NCI-H446 treated with DMSO at 0.1 percent for 48 hours (cell line): Measurements from ENCODE around the gene ELP1.

Experiments used
- DNase-seq: peaks from one replicate; lab custom pipeline; 2025; lab: John Stamatoyannopoulos, UW

Gene ELP1

GRCh38 chr9:108882052-108882888 is 51.7 kb downstream of the ELP1 start:
- DNase-seq, result no peak

GRCh38 chr9:108880738-108881316 is 53.1 kb downstream of the ELP1 start:
- DNase-seq, result no peak

DNA sequence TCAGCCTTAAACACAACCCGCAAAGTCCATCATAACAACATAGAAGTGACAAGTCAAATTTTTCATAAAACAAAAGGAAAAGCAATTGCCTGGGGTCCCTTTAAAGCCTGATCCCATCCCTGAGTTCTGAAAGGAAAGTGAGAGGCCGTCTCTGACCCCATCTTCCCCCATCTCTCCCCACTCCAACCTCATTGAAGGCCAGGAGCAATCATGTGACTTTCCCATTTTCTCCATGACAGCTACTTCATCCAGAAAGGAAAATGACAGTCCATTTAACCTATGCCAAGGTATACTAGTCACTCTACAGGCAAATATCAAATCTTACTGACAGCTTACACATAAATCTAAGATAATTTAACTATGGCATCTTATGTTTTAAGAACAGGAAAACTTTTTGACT is 56.4 kb downstream of the ELP1 start:
- no peak for DNase-seq

GRCh38 chr9:108876425-108876824 is 57.5 kb downstream of the ELP1 start:
- DNase-seq, result no peak

GRCh38 chr9:108874058-108874788 is 59.7 kb downstream of the ELP1 start:
- no peak for DNase-seq

DNA sequence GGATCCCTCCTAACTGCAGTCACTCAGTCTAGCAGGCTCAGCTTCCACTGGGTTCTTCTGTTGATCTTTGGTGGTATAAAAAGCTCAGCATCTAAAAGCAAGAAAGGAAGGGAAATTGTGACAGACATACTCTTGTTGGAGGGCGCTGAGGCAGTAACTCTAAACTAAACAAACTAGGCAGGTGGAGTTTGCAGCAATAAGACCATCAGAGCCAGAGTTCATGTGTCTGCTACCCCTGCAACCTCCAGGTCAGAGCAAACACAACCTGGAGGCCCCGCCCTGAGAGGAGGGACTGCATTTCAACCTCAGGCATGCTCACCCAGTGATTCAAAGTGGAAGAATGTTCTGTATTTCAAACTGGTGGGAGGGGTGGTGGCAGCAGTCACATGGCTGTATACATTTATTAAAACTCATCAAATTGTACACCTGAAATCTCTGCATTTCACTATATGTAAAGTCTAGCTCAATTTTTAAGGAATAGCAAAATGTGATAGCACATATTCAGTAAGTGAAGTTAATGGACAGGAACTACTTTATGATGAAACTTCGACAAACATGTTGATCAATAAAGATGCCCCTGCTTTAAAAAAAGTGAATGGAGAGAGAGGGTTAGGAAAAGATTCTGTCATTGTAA is 64.7 kb downstream of the ELP1 start:
- DNase-seq, result no peak

DNA sequence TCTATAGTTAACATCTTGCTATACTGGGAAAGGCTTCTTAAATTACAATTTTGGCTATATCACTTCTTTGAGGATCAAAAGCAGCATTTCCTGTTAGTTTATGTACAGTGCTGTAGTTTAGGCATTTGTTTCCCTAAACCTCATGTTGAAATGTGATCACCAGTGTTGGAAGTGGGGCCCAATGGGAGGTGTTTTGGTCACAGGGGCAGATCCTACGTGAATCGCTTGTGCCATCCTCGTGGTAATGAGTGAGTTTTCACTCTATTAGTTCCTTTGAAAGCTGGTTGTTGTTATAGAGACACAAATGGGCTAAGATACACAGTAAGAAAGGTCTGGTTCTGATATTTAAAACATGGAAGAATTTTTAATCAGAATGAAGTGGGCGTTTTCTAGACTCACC is 66.1 kb downstream of the ELP1 start:
- no peak for DNase-seq

GRCh38 chr9:108867116-108867515 is 66.8 kb downstream of the ELP1 start:
- DNase-seq, result no peak

- DNase-seq, result no peak
Observed at GRCh38 chr9:108866001-108866420, 67.9 kb downstream of the ELP1 start.

GRCh38 chr9:108865037-108865436 is 68.9 kb downstream of the ELP1 start:
- DNase-seq, result no peak

- DNase-seq, result no peak
Observed at GRCh38 chr9:108864446-108864845, 69.5 kb downstream of the ELP1 start.

GRCh38 chr9:108863891-108864290 is 70.0 kb downstream of the ELP1 start:
- DNase-seq, result no peak

GRCh38 chr9:108861997-108862396 is 71.9 kb downstream of the ELP1 start, which contains the start of gene ACTL7A:
Gene ACTL7A (plus strand): TSS chr9:108862266. CDS start chr9:108862323, 57 bp downstream.
- no peak for DNase-seq

DNA sequence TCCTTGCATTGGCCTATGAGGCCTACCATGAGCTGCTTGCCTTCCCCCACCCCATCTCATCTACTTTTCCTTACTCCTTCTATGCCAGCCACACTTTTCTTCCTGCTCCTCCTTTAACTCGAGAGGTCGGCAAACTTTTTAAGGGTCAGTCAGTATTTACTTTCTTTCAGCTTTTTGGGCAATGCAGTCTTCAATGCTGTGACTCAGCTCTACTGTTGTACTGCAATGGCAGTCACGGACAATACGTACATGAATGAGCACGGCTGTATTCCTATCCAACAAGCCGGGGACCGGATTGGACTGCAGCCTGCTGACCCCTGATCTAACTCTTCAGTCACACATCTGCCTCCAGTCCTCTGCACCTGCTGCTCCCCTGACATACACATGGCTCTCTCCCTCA is 72.5 kb downstream of the ELP1 start:
- DNase-seq, result no peak

DNA sequence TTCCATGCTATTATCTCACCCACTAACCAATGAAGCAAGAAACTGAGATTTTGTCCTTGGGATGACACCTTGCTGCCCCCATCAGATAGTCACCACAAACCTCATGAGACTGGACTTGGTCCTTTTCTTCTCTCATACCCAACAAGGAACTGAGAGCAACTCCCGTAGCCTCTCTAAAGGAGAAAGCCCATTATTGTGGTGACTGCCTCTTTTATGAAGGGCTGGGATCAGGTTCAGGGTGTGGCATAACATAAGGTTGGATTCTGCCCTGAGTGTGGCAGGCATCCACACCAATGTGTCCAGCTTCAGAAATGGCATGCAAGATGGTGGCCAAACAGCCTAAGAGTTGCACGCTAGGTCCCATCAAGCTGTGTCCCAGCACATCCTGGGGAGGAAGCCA is 73.2 kb downstream of the ELP1 start:
- DNase-seq, result no peak

- DNase-seq, result no peak
Observed at GRCh38 chr9:108860354-108860753, 73.6 kb downstream of the ELP1 start.

DNA sequence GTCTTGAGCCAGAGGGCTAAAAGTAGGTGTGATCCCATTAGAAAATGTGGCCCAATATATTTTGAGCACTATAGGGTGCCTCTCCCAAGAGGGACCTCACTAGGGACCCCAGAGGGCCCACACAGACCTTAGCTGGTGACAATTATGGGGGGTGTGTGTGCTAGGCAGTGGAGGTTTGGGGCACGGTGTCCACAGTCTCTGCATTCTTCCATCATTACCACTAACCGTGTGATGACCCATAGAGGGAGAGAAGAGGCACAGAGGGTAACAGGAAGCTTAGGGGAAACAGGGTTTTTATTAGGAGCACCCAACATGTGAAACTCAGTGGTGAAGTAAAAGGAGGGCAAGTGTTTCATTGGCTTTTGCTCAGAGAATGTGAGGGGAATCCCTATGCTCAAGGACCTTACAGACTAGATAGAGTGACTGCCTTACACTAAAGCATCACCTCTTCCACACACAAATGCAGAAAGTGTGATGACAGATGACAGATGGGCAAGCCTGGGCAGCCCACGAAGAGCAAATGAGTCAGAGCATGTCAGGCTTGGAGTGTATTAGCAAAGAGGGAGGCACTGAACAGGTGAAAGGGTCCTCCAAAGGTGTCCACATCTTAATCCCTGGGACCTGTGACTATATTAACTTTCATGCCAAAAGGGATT is 74.3 kb downstream of the ELP1 start:
- DNase-seq, result no peak

DNA sequence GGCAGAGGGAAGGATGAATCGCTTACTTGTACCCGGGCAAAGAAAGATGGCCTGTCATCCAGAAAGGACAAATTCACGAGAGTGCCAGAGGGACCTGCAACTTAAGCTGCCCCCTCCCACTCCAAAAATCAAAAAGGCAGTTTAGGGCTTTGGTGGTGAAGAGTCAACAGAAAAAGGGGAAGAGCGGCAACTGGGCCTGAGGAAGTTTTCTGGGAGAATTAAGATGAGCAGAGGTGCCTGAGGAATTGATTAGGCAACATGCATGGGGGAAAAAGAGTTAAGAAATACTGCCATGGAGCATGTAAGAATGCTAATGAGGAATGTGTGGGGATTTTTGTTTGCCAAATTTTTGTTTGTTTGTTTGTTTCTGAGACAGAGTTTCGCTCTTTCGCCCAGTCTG is 76.4 kb downstream of the ELP1 start:
- no peak for DNase-seq

GRCh38 chr9:108855888-108856287 is 78.0 kb downstream of the ELP1 start, which contains the start of gene ACTL7B:
Gene ACTL7B (minus strand): TSS chr9:108855986. CDS start chr9:108855930, 56 bp downstream.
- DNase-seq, result no peak

DNA sequence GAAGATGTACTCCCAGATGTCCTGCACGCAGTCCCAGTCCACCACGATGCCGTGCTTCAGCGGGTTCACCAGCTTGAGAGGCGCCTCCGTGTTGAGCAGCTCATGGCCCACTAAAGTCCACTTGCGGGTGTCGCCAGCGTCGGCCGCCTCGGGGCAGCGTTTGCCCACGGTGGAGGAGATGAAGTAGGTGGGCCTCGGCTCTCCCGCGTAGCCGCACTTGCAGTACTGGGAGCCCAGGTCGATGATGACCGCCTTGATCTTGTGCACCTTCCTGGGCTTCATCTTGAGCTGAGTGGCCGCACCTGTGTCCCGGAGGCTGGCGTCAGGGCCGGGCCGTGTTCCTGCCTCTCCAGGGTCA is 78.4 kb downstream of the ELP1 start:
- no peak for DNase-seq

DNA sequence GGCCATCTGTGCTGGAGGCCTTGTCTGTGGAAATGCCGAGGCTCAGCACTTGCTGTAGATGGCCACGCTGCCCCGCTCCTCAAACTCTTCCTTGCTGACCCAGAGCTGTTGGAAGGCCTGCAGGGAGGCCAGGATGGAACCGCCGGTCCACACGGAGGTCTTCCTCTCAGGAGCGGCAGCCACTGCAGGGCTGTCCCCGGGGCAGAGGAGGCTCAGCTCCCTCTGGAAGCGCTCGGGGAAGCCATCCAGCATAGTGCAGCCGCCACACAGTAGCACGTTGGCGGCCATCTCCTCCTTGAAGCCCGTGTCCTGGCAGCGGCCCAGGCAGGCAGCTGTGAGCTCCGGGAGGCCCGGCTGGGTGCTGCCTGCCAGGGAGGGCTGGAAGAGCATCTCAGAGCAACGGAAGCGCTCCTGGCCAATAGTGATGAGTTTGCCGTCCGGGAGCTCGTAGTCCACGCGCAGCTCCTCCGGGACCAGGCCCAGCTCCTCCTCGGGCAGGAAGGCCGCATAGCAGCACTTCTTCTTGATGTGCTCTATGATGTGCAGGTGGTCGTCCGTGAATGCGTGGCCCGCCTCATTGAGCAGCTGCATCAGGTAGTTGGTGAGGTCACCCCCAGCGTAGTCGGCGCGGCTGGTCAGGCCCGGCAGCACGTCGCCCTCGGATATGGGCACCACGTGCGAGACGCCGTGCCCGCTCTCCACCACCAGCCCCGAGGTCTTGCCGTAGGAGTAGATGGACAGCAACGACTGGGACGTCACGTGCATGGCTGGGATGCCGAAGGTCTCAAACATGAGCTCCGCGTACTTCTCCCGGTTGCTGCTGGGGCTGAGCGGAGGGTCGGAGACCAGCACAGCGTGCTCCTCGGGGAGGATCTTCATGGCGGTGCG is 79.0 kb downstream of the ELP1 start:
- no peak for DNase-seq
